G401 (cell line): ENCODE data around the gene RRBP1. TPM values are rescaled to one million over a fixed set of nuclear protein-coding genes. Genes with fewer than 3 reads are reported as not detected.

Experiments used
- DNase-seq: peaks from one replicate; pipeline ENCODE4 v3.0.0-alpha.2; 2015; ENCODE audit warnings: low spot score
- in situ Hi-C: cut with HindIII; loops from 2 replicates; pipeline ENCODE4 v1.10.0; 2016; ENCODE audit warnings: low sequenced_read_pairs, mixed read lengths
- total RNA-seq: library from RNA; depleted of rRNA; stranded (reverse); fragments of >200 nt; shearing (Covaris generic); gene quantifications from 2 replicates; pipeline ENCODE4 v1.2.3, GENCODE V29; 2014

RRBP1 gene
- total RNA-seq, 1 experiment from 2014 or later = 67.8 TPM

DNA sequence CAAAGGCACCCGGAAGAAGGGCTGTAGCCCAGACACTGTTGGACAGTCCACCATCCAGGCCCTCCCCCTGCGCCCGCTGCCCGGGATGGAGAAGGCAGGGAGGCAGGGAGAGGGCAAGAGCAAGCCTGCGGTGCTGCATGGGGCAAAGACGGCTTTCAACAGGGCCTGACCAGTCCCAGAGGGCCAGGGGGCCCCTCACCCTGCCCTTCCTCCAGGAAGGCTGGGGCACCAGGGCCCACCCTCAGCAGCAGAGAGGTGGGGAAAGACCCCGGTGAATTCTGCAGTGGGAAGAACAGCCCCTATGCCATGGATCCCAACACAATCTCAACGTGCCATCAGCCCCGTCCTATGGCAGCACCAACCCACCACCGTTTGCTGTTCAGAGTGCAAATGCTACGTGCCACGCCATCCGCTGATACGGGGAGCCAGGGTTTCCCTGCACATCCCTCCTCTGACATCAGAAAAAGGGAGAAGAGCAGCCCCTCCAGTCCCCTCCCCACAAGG lies 41.1 kb downstream of the RRBP1 start:
- in situ Hi-C loops = no loop called here
- no peak for DNase-seq

- in situ Hi-C loops = no loop called here
- no peak for DNase-seq
Measured at GRCh38 chr20:17640146-17640874, 41.7 kb downstream of the RRBP1 start.

GRCh38 chr20:17638835-17639407 lies 43.1 kb downstream of the RRBP1 start:
- no peak for DNase-seq
- in situ Hi-C loops = no loop called here

DNA sequence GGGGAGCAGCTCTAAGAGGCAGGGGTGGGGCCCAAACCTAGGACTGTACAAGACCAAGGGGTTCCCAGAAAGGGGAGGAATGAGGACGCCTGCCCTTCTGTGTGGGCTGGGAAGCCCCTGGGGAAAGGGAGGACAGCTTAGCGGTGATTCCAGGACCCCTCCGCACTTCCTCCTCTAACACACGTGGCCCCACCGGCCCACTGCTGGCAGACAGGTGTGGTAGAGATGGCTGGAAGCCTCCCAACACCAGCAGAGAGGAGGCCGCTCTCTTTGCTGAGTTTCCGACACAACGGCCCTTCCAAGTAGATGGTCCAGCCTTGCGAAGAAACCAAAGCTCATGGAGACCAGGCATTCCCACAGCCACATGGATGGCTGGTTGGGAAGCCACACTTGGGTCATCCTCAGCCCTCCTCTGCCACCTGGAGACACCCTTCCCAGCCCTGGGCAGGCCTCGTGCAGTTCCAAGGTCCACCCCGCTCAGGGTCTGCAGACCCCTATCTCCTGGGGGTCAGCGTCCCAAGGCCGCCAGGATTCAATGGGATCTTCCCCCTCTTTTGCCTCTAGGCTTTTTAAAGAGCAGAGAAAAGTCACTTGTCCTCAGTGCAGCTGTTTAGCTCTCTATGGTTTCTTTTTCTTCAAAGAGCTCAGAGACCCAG lies 43.9 kb downstream of the RRBP1 start:
- in situ Hi-C loops = no loop called here
- DNase-seq = no peak

DNA sequence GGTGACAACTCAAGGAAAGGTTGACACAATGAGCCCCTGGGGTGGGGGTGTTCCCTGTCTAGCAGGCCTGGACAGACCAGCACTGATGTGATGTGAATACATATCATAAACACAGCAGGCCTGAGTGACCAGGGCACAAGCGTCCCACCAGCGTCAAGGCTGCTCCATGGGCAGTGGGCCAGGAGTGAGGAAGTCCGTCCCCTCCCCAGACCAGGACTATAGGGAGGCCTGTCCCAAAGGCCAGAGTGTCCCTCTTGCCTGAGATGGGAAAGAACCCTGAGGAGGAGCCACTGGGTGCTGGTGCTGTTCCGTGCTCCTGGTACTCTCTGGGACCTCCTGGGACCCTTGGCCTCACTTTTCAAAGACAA lies 44.6 kb downstream of the RRBP1 start:
- in situ Hi-C loops = no loop called here
- no peak for DNase-seq

GRCh38 chr20:17636523-17637412 lies 45.3 kb downstream of the RRBP1 start:
- no peak for DNase-seq
- in situ Hi-C loops = no loop called here

GRCh38 chr20:17635332-17636244 lies 46.5 kb downstream of the RRBP1 start:
- no peak for DNase-seq
- in situ Hi-C loops = no loop called here

DNA sequence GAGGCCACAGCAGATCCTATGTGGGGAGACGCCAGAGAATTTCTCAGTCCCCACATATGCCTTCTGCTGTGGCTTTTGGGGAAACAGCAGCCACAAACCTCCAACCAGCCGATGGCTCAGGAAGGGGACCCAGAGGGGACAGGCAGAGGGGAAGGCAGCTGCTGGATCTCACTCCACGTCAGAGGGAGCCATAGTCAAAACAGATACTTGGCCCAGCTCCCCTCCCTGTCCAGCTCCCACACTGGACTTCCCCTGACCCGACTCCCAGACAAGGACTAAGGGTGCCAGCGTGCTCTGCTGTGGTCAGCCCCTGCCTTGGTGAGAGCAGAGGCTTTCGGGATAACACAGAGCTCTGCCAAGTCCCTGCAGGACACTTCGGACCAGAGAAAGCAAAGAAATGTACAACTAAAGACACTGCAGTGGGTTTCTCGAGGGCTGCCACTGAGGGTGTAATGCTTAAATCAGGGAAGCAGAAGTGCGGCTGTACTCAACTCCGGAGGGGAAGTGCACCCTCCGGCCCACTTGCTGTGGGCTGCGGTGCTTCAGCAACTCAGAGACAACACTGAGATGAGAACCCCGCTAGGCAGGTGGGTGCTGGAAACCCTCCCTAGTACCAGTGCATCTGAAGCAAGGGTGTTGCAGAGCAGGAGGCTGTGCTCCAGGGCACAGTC lies 47.2 kb downstream of the RRBP1 start:
- in situ Hi-C loops = no loop called here
- no peak for DNase-seq

DNA sequence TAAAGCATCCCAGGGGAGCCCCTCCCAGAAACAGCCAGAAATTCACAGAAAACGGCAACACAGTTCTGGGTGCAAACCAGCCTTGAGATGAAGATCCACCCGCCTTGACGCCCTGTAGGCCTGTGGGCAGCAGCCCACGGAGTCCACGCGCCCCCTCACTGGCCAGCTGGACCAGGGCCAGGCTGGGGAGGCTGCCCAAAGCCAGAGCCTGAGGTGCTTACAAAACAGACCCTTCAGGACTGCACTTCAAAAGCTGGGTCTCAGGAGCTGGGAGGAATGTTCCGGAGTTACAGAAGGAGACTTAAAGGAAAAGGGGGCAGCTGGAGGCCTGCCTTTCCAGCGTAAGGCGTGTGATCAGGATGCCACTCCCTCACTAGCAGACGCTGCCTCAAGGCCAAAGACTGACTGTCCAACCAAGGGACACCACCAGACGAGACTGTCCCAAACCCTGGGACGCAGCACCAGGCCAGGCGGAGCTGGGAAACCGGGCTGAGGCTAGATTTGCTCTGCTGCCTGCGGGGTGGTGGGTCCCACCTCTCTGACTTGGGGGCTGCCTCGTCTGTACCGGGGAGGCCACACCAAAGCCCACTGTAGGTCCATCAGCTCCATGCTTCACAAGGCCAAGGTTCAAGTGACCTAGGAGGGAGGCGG lies 48.1 kb downstream of the RRBP1 start:
- in situ Hi-C loops = no loop called here
- DNase-seq = no peak

GRCh38 chr20:17633221-17633849 lies 48.7 kb downstream of the RRBP1 start:
- no peak for DNase-seq
- in situ Hi-C loops = no loop called here

DNA sequence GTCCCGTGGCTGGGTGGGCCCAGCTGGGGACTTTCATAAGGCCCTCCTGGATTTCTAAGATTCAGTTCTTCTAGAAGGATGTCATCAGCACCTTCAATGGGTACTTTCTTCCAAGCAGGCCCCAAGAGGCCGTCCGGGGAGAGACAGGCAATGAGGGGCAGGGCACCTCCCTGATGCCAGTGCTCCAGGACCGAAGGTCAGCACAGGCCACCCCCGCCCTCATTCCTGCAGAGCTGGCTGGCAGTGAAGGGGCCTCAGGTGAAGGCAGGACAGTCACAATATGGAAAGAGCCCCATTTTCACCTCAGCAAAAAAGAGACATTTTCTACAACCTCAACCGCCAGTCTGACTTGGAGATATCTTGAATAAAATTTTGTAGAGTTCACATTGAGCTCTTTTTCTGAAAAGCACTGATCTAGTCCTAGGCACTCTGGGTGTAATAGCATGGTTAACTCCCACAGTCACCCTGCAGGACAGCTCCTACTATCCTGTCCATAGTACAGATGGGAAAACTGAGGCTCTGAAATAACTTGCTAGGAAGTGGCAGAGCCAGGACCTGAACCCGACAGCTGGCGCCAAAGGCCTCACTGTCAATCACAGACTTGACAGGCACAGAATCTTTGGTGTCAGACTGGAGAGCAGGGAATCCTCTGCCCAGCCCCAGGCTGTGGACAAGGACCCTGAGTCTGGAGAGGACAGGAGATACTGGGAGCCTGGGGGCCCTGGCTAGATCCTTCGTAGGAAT lies 50.3 kb downstream of the RRBP1 start:
- no peak for DNase-seq
- in situ Hi-C loops = no loop called here

- no peak for DNase-seq
- in situ Hi-C loops = no loop called here
Measured at GRCh38 chr20:17630806-17631195, 51.2 kb downstream of the RRBP1 start.

DNA sequence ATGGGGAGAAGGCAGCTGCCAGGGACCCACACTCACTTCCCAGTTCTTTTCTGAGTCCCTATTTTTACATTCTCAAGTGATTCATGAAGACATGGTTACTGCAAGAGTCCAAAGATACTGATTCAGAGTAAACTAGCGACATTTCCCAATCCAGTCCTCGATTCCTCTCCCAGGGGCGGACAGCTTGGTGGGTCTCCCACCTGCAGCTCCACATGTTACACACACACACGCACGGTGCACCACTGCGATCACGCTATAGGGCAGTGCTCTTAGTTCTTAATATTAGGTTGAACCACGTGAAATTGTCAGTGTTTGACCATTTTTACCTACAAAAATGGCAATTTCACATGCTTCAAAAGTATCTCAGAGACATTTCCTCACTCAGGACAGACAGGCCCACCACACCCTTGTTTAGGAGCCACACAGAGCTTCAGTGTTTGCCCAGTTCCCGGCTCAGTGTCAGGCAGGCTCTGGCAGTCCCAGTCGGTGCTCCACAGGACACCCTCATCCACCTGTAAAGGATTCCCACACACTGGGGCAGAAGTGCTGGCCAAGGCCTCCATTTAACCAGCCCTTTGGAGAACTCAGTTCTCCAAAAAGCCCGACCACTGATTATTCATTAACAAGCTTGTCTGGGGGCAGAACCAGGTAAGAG lies 51.8 kb downstream of the RRBP1 start:
- in situ Hi-C loops = no loop called here
- DNase-seq = no peak

DNA sequence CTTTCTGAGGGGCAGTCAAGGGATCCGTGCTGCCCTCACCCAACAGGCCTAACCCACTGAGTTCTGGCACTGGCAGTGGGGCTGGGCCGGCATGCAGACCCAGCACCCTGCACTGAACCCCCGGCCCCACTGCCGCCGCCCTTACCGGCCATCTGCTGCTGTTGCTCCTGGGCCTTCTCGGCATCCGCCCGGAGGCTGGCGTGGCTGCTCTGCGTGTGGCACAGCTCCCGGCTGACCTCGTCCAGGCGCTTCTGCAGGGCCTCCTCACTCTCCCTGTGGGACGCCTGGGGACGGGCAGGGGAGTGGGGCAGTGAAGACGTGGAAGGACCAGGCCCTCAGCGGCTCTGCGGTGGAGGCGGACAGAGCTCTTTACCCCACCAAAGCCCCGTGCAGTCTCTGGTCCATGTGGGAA lies 52.4 kb downstream of the RRBP1 start:
- in situ Hi-C loops = no loop called here
- no peak for DNase-seq

GRCh38 chr20:17629025-17629424 lies 53.0 kb downstream of the RRBP1 start:
- no peak for DNase-seq
- in situ Hi-C loops = no loop called here
